DOHH2 (cell line): ENCODE results near the gene FYCO1.
"Not testable (repeated sequence)": the region's sequence is repeated elsewhere in the genome, so short reads cannot be mapped to it uniquely, and the experiment has no call there.

ENCODE experiments used
- H3F3A ChIP-seq: fragments of 200-600 bp; sonication (generic), shearing (Covaris generic); 2 replicates; pipeline ENCODE4 v1.6.0; 2016; ENCODE audit warnings: antibody characterized with exemption, mild to moderate bottlenecking; ENCODE audit not compliant: control insufficient read depth, insufficient read depth
- H3K27ac ChIP-seq: fragments of 200-600 bp; sonication (generic); 2 replicates; pipeline ENCODE4 v1.5.1; 2014; ENCODE audit warnings: low read depth, mild to moderate bottlenecking, low read length, moderate library complexity
- H3K27me3 ChIP-seq: fragments of 200-600 bp; sonication (generic); 2 replicates; pipeline ENCODE4 v1.6.1; 2014; ENCODE audit warnings: mild to moderate bottlenecking, low read length, mixed read lengths; ENCODE audit not compliant: control insufficient read depth
- H3K36me3 ChIP-seq: fragments of 200-600 bp; sonication (generic); 2 replicates; pipeline ENCODE4 v1.6.1; 2014; ENCODE audit warnings: mild to moderate bottlenecking, low read length, moderate library complexity, mixed read lengths; ENCODE audit not compliant: control insufficient read depth
- H3K4me1 ChIP-seq: fragments of 200-600 bp; sonication (generic); 2 replicates; pipeline ENCODE4 v1.6.1; 2014; ENCODE audit warnings: mild to moderate bottlenecking, low read length, mixed read lengths; ENCODE audit not compliant: control insufficient read depth
- H3K4me2 ChIP-seq: fragments of 200-600 bp; sonication (generic); 2 replicates; pipeline ENCODE4 v1.6.0; 2014; ENCODE audit warnings: mild to moderate bottlenecking, low read length, moderate library complexity
- H3K4me3 ChIP-seq: fragments of 200-600 bp; sonication (generic); 2 replicates; pipeline ENCODE4 v1.5.1; 2014; ENCODE audit warnings: mild to moderate bottlenecking, low read length, mixed read lengths
- H3K79me2 ChIP-seq: fragments of 200-600 bp; sonication (generic); 2 replicates; pipeline ENCODE4 v1.6.1; 2014; ENCODE audit warnings: mild to moderate bottlenecking, low read length, mixed read lengths; ENCODE audit not compliant: control insufficient read depth
- H3K9me2 ChIP-seq: fragments of 200-600 bp; sonication (generic); replicated peaks from 2 replicates; pipeline ENCODE4 v1.6.1; 2014; ENCODE audit warnings: mild to moderate bottlenecking, low read length, mixed read lengths; ENCODE audit not compliant: control insufficient read depth
- H3K9me3 ChIP-seq: fragments of 200-600 bp; sonication (generic); 2 replicates; pipeline ENCODE4 v1.6.1; 2014; ENCODE audit warnings: antibody characterized with exemption, low read length, mixed read lengths; ENCODE audit not compliant: control insufficient read depth, insufficient read depth
- H4K20me1 ChIP-seq: fragments of 200-600 bp; sonication (generic); 2 replicates; pipeline ENCODE4 v1.6.0; 2014; ENCODE audit warnings: low read depth, mild to moderate bottlenecking, antibody characterized with exemption, low read length, moderate library complexity; ENCODE audit not compliant: control insufficient read depth, insufficient read depth
- EZH2phosphoT487 ChIP-seq: fragments of 200-600 bp; sonication (generic); IDR thresholded peaks from 2 replicates; pipeline ENCODE4 v1.6.1; 2017; ENCODE audit warnings: borderline replicate concordance, mild to moderate bottlenecking, antibody characterized with exemption, low read length, moderate library complexity, mixed read lengths
- TF ChIP-seq, protein P1 (sequence below): fragments of 200-600 bp; sonication (generic); IDR thresholded peaks from one replicate; pipeline ENCODE4 v1.5.1; 2014; ENCODE audit warnings: antibody characterized with exemption, mild to moderate bottlenecking, low read depth, low read length; ENCODE audit not compliant: poor library complexity, severe bottlenecking

The FYCO1 gene

DNA sequence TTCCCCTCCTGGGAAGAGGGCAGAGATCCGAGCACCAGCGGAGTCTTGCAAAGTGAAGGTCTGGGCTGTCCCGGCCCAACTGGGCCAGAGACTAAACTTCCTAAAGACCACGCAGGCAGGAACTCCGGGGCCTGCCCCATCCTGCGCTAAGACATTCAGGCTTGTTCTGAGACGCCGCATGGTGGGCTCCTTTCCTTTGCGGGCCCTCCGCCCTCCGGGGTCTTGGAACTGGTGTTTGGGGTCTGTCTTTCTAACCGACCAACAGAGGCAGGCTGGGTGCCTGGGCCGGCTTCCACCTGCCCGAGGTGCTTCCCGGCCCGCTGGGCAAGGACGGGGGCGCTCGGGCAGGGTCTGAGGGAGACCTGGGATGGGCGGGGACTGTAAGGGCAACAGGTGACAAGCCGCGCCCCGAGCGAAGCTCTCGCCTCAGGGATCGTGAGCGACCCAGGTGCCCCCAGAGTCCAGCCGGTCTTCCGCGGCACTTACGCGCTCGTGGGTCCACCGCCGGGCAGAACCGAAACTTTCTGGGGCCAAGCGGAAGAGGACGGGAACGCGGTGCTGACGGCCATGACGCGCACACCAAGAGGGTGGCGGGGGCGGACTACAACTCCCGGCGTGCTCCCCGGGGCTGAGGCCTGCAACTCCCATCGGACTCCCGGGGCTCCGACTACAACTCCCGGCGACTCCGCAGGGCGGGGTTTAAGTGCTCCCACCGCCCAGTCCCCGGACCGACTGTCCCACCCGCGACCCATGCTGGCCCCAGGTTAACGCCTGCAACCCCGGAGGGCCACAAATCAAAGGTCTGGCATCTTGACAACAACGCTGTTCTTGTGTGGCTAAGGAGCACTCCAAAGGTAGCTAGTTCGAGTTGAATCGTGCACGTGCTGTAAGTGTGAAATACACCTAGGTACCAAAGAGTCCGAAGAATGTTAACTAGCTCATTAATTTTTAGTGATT, at the start of gene FYCO1:
Gene FYCO1, minus strand, starts transcription at position 589 of the 957 bp plus-strand sequence. CDS start 10,914 bp downstream, outside the sequence.
- Histone ChIP-seq H3K4me1 (peaks cover 32% of the 10 kb centered on the region), H3K4me3 (peak within 1 kb of the TSS; percentile 83), H3K9me3 (no peaks in the 10 kb centered on the region; the same call in 1 of the 2 replicates), H3K36me3 (peaks cover 3% of the 10 kb centered on the region; the same call in 1 of the 2 replicates), H4K20me1 (no peaks in the 10 kb centered on the region), H3K9me2 (no peaks in the 10 kb centered on the region), H3K4me2 (peak within 1 kb of the TSS; percentile 91), H3K27me3 (no peaks in the 10 kb centered on the region), H3K79me2 (peaks cover 46% of the 10 kb centered on the region), H3K27ac (peak within 1 kb of the TSS; percentile 16; the same call in 1 of the 2 replicates), H3F3A (no peaks in the 10 kb centered on the region)
- TF ChIP-seq, protein P1, sequence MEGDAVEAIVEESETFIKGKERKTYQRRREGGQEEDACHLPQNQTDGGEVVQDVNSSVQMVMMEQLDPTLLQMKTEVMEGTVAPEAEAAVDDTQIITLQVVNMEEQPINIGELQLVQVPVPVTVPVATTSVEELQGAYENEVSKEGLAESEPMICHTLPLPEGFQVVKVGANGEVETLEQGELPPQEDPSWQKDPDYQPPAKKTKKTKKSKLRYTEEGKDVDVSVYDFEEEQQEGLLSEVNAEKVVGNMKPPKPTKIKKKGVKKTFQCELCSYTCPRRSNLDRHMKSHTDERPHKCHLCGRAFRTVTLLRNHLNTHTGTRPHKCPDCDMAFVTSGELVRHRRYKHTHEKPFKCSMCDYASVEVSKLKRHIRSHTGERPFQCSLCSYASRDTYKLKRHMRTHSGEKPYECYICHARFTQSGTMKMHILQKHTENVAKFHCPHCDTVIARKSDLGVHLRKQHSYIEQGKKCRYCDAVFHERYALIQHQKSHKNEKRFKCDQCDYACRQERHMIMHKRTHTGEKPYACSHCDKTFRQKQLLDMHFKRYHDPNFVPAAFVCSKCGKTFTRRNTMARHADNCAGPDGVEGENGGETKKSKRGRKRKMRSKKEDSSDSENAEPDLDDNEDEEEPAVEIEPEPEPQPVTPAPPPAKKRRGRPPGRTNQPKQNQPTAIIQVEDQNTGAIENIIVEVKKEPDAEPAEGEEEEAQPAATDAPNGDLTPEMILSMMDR, result no peak
- no peak for TF ChIP-seq EZH2phosphoT487

DNA sequence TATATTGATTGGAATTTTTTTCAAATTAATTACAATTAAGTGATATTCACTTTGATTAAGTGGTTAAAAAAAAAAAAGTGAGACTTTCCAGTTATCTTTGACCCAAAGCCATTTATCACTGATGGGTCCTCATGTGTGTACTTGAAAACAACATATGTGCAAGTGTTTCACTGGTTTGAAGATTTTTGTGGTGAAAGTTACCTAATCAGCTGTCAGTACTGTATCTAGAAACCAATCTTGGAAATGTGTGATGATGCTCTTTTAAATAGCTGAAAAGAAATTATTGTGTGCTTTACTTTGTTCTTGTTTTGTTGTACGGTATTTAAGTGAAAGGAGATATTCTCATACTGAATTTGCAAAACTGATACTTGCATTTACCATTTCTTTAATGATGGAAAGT, 43.3 kb upstream of the FYCO1 start:
- no peaks in the 10 kb centered on the region for H3K9me3 ChIP-seq
- H3K79me2 ChIP-seq, result no peaks in the 10 kb centered on the region
- H3K36me3 ChIP-seq, result no peaks in the 10 kb centered on the region
- H3K4me2 ChIP-seq, result no peak overlapping the region
- H3K27ac ChIP-seq, result no peak overlapping the region
- TF ChIP-seq EZH2phosphoT487, result no peak
- TF ChIP-seq, protein P1, result no peak
- H3K4me3 ChIP-seq, result no peak overlapping the region
- no peaks in the 10 kb centered on the region for H4K20me1 ChIP-seq
- H3K4me1 ChIP-seq, result no peaks in the 10 kb centered on the region
- H3K27me3 ChIP-seq, result peaks cover 12% of the 10 kb centered on the region
- no peaks in the 10 kb centered on the region for H3K9me2 ChIP-seq
- no peaks in the 10 kb centered on the region for H3F3A ChIP-seq

DNA sequence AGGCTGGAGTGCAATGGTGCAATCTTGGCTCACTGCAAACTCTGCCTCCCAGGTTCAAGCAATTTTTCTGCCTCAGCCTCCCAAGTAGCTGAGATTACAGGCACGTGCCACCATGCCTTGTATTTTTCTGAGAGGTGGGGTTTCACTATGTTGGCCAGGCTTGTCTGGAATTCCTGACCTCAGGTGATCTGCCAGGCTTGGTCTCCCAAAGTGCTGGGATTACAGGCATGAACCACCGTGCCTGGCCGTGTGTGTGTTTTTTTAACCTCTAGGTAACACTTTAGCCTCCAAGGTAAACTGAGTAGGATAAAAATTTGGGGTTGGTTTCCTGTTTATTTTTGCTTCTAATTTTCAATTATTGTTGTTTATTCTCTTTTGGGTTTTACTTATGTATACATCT, 42.4 kb upstream of the FYCO1 start:
- peaks cover 12% of the 10 kb centered on the region for H3K27me3 ChIP-seq

DNA sequence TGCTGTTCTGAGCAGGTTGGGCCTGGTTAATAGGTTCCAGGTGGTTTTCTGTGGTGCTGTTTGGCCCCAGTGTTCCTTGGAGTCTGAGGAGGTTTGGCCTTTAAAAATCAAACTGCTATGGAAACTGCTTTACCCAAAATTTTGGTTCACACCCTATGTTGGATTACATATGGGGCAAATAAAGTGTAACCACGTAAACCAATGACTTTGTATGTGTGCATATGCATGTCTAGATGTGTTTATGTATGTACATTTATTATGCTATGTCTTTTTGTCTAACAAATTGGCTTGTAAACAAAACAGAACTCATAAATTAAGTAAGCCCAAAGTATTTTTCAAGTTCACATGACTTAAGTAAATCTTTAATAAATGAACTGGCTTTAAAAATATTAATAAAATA, 40.6 kb upstream of the FYCO1 start:
- no peaks in the 10 kb centered on the region for H3K36me3 ChIP-seq
- TF ChIP-seq EZH2phosphoT487, result no peak
- TF ChIP-seq, protein P1, result no peak
- H3K79me2 ChIP-seq, result no peaks in the 10 kb centered on the region
- no peak overlapping the region for H3K4me3 ChIP-seq
- H3K9me3 ChIP-seq, result peaks cover 11% of the 10 kb centered on the region; the same call in 1 of the 2 replicates
- no peak overlapping the region for H3K27ac ChIP-seq
- no peaks in the 10 kb centered on the region for H3F3A ChIP-seq
- no peaks in the 10 kb centered on the region for H3K9me2 ChIP-seq
- no peak overlapping the region for H3K4me2 ChIP-seq
- H4K20me1 ChIP-seq, result no peaks in the 10 kb centered on the region
- peaks cover 9% of the 10 kb centered on the region for H3K27me3 ChIP-seq
- H3K4me1 ChIP-seq, result no peaks in the 10 kb centered on the region

More for the DNA sequence above, 42.4 kb upstream of the FYCO1 start:
- not testable (repeated sequence) for H3K4me2 ChIP-seq, H3K4me3 ChIP-seq, H4K20me1 ChIP-seq, H3K9me2 ChIP-seq, H3K9me3 ChIP-seq, H3F3A ChIP-seq, H3K4me1 ChIP-seq, H3K36me3 ChIP-seq, H3K27ac ChIP-seq, H3K79me2 ChIP-seq
